HG03575 (cell line): ENCODE results near the gene PPARGC1A.

Source experiments
- ATAC-seq: cut with Tn5 transposase; IDR thresholded peaks from one replicate; pipeline ENCODE4 v1.9.1; 2021; ENCODE audit not compliant: unreplicated experiment, insufficient number of reproducible peaks, low FRiP score; ENCODE audit errors: extremely low read depth

PPARGC1A gene

GRCh38 chr4:23746027-23746426 is 143.8 kb downstream of the PPARGC1A start:
- no peak for ATAC-seq

- ATAC-seq: no peak
Measured at GRCh38 chr4:23745377-23745776, 144.5 kb downstream of the PPARGC1A start.
